GM21529 (cell line): ENCODE results near the gene BNC2.

Experiments used
- ATAC-seq: cut with Tn5 transposase; IDR thresholded peaks from one replicate; pipeline ENCODE4 v1.9.1; 2021; ENCODE audit not compliant: unreplicated experiment

The BNC2 gene

GRCh38 chr9:16680975-16681651 is 189.4 kb downstream of the BNC2 start:
- ATAC-seq, result no peak

- no peak for ATAC-seq
Measured at GRCh38 chr9:16680541-16680940, 189.9 kb downstream of the BNC2 start.

- ATAC-seq, result no peak
Measured at GRCh38 chr9:16679327-16679821, 191.1 kb downstream of the BNC2 start.

- ATAC-seq, result no peak
Measured at GRCh38 chr9:16676519-16676918, 194.0 kb downstream of the BNC2 start.

- no peak for ATAC-seq
Measured at GRCh38 chr9:16675131-16675530, 195.3 kb downstream of the BNC2 start.

- ATAC-seq, result no peak
Measured at GRCh38 chr9:16673171-16673570, 197.3 kb downstream of the BNC2 start.

GRCh38 chr9:16672501-16672900 is 198.0 kb downstream of the BNC2 start:
- no peak for ATAC-seq

- no peak for ATAC-seq
Measured at GRCh38 chr9:16671591-16672137, 198.8 kb downstream of the BNC2 start.

- no peak for ATAC-seq
Measured at GRCh38 chr9:16670791-16671190, 199.7 kb downstream of the BNC2 start.

GRCh38 chr9:16668734-16669295 is 201.7 kb downstream of the BNC2 start:
- no peak for ATAC-seq

- no peak for ATAC-seq
Measured at GRCh38 chr9:16664211-16664610, 206.3 kb downstream of the BNC2 start.

GRCh38 chr9:16661816-16662215 is 208.7 kb downstream of the BNC2 start:
- ATAC-seq, result no peak

- ATAC-seq, result no peak
Measured at GRCh38 chr9:16659096-16659495, 211.4 kb downstream of the BNC2 start.

- ATAC-seq, result no peak
Measured at GRCh38 chr9:16656432-16657169, 213.9 kb downstream of the BNC2 start.

GRCh38 chr9:16654596-16655126 is 215.8 kb downstream of the BNC2 start:
- ATAC-seq, result no peak

GRCh38 chr9:16653491-16654399 is 216.7 kb downstream of the BNC2 start:
- ATAC-seq, result no peak

GRCh38 chr9:16652582-16652981 is 217.9 kb downstream of the BNC2 start:
- ATAC-seq, result no peak

- ATAC-seq, result no peak
Measured at GRCh38 chr9:16651446-16651964, 219.0 kb downstream of the BNC2 start.

GRCh38 chr9:16645970-16646369 is 224.5 kb downstream of the BNC2 start:
- no peak for ATAC-seq

GRCh38 chr9:16642421-16643109 is 227.9 kb downstream of the BNC2 start:
- no peak for ATAC-seq
